Right renal pelvis (tissue), 4 donors: ENCODE data around the gene BCKDK. TPM values are rescaled to one million over a fixed set of nuclear protein-coding genes. Genes with fewer than 3 reads are reported as not detected.
A peak's percentile ranks its signal among the peaks of the same experiment; 100 is the strongest.
"Not testable (repeated sequence)": the region's sequence is repeated elsewhere in the genome, so short reads cannot be mapped to it uniquely, and the experiment has no call there.

Experiments used
- DNase-seq, 4 donors: peaks; one replicate each; pipeline ENCODE4 v3.0.0-alpha.2; 2013; ENCODE audit warnings: low read depth in 4 of 4, low spot score in 3 of 4, missing footprints in 1 of 4
- polyA plus RNA-seq, 4 donors: library from polyadenylated mRNA; unstranded; fragments of 120-200 nt; gene quantifications; one replicate each; pipeline ENCODE4 v1.2.1, GENCODE V29; 2013; ENCODE audit not compliant: insufficient read length in 4 of 4

Gene BCKDK
- polyA plus RNA-seq, 4 donors = 32.9 to 50.8 (median 35.8) TPM

DNA sequence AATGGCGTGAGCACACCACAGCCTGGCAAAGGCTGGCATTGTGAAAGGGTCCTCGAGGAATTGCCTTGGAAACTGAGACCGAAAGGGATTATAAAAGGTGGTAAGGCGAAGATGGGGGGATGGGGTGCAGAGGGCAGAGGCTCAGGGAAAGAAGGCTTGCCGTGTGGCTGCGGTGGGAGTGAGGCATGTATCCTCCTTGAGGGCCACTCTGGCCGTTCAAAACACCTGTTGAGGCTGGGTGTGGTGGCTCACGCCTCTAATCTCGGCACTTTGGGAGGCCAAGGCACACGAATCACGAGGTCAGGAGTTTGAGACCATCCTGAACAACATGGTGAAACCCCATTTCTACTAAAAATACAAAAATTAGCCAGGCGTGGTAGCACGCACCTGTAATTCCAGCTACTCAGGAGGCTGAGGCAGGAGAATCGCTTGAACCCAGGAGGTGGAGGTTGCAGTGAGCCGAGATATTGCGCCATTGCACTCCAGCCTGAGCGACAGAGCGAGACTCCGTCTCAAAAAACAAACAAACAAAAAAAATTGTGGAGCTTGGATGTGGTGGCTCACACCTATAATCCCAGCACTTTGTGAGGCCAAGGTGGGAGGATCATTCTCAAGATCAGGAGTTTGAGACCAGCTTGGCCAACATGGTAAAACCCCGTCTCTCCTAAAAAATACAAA is 28.8 kb downstream of the BCKDK start:
- not testable (repeated sequence) for DNase-seq

DNA sequence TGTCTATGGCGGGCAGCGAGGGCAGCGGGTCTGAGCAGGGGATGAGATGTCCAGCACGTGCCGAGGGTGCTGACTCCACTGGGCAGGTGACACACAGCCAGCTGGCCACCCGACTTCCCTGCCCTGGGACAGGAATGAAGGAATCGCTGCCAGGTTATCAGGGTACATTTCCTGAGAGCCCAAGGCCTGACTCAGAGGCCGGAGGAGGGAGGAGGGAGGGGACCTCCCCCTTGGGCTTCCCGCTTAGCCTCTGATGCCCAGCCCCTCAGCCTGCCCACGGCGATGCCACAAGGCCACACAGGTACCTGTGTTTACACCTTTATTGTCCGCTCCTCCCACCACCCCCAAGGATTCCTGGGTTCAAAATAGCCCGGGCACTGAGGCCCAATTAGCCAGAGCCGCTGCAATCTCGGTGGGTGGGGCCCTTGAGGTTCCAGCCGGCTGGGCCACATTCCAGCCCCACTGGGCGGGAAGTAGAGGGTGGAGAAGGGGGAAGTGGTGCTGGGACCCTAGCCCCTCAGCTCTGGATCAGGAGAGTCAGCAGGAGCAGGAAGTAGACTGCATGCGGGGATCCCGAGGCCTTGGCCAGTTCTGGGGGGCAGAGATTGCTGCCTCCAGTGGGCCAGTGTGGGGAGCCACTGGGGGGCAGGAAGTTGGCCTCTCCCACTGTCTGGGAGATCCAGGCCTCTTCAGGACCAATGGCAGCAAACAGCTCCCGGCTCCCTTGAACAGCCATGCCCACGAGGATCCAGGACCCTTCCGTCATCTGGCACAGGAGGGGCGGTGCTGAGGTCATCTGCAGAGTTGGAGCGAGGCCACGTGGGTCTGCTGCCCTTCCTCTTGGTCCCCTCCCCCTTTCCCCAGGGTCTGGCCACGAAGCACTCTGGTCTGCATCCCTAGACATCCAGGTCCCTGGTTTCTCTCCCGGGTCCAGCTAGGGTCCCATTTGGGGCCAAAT is 30.7 kb downstream of the BCKDK start:
- DNase-seq = no peak

DNA sequence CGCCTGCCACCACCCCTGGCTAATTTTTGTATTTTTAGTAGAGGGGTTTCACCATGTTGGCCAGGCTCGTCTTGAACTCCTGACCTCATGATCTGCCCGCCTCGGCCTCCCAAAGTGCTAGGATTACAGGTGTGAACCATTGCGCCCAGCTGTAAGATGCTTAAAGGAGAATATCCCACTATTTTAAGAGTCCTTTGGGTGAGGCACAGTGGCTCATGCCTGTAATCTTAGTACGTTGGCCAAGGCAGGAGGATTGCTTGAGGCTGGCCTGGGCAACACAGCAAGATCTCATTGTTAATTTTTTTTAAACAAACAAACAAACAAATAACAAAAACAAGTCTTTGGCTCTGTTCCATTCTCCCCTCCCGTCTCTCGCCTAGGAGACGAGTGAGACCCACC is 32.9 kb downstream of the BCKDK start:
- DNase-seq = not testable (repeated sequence)

DNA sequence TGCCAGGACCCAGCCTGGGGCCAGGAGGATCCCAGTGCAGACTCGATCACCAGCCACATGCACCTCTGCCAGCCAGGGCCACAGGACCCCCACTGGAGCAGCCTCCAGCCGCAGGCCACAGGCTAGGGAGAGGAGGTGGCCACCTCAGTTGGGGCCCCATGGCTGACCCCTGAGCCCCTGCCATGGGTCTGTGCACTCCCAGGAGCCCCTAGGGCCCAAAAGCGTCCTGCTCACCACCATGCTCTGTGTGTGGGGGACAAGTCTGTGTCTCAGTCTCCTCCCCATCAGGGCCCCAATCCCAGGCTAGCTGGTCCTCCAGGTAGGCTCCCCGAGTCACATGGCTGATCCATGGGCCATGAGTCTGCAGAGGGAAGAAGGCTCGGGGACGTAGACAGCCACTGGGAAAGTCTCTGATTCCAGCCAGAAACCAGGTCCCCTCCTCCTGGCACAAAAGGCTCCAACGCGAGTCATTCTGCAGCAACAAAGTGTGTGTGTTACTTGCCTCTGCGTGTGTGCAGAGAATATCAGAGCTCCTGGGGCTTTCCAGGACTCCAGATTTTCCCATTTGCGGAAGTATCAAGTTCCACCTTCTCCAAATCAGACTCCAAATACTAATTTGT is 33.4 kb downstream of the BCKDK start:
- no peak for DNase-seq

DNA sequence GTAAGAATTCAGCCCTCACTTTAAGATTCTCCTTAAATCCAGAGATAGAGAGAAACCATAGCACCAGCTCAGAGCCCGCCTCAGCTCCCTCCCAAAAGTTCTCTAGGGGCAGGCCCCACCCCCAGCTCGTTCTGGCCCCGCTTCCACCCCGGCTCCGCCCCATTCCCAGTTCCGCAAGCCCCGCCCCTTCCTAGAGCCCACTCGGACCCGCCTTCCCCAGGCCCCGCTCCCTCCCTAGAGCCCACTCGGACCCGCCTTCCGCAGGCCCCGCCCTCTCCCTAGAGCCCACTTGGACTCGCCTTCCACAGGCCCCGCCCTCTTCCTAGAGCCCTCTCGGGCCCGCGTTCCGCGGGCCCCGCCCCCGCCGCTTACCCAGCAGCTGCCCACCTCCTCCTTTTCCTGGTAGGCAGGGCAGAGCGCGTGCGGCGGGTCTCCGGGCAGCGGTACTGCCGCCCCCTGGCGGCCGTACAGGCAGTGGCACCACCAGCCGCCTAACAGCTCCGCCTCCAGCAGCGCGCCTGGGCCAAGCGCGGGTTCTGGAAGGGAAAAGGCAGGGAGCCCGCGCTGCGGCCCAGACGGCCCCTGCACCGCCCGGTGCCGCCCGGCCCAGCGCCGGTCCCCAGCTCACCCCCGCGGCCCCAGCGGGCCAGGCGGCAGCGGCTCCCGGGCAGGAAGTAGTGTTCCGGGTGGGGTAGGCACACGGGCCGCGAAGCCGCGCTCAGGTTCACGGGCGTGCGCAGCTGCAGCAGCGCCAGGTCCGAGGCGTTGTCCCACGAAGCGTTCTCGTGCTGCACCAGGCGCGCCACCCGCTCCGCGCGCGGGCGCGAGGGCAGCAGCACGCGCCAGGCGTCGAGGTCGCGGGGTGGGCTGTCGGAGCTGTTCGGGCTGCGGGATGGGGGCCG is 34.2 kb downstream of the BCKDK start:
- DNase-seq = peak; percentile 96 to 99 (median 98)

DNA sequence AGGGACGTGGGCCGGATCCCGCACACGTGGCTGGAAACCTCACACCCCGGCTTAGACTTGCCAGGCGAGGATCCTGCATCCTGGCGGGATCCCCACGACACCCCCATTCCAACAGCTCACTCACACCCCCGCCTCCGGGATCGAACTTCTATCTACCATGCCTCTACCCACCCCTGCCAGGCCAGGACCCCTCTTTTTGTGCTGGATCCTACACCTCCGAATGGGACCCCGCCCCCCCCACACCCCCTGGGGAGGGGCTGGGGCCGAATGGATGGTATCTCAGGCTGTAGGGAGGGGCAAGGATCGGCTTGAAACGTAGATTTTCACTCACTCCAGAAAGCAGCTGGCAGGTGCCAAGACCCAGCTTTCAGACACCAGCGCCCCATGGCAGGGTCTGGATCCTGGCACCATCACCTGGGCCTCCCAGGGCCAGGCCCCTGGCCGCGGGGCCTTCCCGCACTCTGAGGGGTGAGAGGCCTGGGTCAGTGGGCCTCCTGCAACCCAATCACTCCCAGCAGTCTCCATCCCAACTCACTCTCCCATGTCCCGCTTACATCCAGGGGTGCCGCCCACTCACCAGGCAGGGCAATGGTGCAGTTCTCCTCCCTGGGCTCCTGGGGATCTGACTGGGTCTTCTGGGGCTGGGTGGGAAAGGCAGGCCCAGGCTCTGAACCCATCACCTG is 35.0 kb downstream of the BCKDK start:
- DNase-seq = no peak

DNA sequence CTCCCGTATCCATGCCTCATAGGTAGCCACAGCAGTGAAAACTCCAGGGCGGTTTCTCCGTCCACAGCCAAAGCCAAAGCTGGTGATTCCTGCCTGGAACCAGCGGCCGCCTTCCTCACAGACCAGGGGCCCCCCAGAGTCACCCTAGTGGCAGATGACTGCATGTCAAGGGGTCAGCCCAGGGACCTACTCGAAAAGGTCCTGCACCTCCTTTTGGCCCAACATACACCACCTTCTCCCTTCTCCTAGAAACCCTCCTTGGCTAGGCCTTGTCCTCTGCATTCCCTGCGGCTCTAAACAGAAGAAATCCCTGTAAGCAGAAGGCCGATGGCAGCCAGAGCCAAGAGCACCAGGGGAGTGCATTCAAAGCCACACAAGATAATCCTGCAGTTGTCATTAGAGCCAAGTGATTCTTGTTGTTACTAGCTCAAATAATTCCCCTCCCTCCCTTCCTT is 35.5 kb downstream of the BCKDK start:
- no peak for DNase-seq

DNA sequence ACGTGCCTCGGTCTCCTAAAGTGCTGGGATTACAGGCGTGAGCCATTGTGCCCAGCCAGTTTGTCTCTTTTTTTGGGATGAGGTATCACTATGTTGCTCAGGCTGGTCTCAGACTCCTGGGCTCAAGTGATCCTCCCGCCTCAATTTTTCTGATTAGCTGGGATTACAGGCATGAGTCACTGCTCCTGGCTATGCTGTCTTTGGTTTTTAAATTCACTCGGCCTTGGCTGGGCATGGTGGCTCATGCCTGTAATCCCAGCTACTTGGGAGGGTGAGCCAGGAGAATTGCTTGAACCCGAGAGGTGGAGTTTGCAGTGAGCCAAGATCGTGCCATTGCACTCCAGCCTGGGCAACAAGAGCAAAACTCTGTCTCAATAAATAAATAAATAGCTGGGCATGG is 36.2 kb downstream of the BCKDK start:
- not testable (repeated sequence) for DNase-seq

DNA sequence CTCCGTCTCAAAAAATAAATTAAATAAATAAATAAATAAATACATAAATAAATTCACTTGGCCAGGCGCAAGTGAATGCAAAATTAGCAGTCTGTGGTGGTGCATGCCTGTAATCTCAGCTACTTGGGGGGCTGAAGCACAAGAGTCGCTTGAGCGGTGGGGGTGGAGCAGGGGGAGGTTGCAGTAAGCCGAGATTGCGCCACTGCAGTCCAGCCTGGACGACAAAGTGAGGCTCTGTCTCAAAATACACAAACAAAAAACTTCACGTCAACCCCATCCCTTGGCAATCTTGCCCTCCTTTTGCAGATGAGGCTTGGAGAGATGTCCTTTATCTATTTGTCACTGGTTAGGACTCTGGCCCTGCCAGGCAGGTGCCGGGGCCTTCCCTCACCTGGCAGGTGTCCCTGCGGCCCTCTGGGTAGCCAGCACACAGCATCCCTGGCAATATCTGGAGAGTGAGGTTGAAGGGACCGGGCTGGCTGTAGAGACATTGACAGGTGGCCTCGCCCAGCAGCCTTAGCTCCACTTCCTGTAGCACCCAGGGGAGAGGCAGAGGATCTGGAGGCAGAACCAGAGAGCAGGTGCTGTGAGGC is 37.3 kb downstream of the BCKDK start:
- no peak for DNase-seq

DNA sequence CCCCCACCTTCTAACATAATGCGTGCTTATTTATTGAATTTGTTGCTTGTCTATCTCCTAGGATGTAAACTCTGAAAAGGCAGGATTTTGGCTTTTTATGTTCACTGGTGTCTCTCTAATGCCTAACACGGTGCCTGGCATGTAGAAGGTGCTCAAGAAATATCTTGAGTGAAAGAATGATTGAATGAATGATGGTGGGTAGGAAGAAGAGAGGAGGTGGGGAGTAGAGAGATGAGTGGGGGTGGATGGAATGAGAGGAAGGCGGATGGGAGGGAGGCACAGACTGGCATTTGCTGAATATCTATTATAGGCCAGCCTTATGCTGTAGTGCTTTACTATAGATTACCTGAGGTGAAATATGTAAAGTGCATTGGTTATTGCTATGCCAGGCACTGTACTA is 39.4 kb downstream of the BCKDK start:
- no peak for DNase-seq

DNA sequence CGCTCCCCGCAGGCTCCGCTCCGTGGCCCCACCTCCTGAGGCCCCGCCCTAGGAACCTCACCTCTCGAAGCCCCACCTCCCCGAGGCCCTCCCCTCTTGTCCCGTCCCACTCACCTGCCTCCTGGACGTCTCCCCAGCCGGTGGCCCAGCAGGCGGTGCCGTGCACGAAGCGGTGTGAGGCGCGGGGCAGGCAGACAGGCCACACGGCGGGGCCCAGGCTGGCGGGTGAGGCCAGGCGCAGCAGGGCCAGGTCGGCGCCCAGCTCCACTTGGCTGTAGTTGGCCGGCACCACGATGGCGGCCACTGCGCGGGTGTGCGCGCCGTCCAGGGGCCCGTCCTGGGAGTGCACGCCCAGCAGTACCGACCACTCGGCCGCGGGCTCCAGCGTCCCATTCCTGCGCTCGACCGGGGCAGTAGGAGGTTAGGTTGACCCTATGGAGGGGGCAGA is 40.1 kb downstream of the BCKDK start:
- no peak for DNase-seq

DNA sequence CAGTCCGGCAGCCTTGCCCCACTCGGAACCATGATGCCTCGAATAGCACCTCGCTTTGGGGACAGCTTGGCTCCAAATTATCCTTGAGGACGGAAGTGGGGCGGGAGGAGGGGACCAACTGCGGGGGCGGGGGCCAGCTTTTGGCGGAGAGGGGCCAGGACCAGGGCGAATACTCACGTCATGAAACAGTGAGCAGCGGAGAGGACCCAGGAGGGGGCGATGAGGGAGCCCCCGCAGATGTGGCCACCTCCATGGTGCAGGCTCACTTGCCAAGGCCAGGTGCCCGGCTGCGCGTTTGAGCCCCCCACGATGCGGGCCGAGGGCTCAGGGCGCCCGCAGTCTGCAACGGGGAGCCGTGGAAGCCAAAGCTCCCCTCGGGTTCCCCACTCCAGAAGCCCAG is 40.7 kb downstream of the BCKDK start:
- no peak for DNase-seq

DNA sequence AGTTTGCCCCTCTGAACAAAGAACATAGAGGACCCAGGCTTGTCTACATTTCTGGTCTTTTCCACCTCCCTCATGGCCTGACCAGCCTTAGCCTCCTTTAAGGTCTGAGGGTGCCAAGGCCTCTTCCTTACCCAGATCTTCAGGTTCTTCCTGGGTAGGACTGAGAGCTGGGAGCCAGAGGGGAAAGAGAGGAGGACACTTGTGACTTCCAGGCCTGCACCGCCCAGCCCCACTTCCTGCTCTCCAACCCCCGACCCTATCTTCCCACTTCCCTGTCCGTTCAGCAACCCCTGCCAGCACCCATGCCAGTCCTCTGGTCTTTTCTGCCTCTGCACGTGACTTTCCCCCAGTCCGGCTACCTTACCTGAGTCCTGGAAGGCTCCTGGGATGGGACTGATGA is 41.1 kb downstream of the BCKDK start:
- no peak for DNase-seq

DNA sequence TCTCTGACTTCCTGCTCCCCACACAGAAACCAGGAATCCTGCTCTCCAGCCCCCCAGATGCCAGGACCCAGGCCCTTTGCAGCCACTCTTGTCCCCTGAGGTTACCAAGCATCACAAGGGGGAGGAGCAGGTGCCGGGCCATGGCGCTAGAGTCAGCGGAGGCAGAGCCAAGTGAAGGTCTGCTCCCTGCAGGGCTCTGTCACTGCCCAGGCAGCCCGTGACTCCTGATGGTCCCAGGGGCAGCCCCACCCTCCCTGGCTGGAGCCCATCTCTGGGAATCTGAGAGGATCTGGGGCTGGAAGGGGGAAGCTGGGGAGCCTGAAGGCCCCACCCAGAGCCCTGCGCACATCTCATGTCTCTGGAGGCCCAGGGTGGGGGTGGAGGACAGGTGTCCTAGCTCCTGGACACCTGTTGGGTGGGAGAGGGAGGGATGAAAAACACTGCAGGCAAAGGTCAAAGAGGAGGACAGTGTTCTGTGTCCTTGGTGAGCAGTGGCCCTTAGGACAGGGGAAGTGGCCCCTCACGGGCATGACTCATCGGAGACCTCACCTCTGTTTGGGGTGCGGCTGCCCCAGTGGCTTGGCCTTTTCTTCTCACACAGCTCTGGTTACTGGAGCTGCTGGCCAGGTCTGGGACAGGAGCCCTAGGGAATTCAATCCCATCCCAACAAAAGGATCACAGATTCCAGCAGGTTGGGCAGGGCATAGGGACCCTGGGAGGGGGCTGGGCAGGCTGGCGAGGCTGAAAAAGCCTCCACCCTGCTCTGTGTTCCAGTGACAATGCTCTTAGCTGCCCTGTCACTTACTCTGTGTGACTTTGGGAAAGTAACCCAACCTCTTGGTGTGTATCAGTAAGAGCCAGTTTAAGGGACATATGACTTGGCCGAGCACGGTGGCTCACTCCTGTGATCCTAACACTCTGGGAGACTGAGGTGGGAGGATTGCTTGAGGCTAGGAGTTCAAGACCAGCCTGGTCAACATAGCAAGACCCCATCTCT is 42.0 kb downstream of the BCKDK start, which contains the start of gene PRSS36:
PRSS36 (minus strand) TSS at position 173 of the 997 bp plus-strand sequence; CDS start at position 142, 31 bp downstream.
- no peak for DNase-seq

DNA sequence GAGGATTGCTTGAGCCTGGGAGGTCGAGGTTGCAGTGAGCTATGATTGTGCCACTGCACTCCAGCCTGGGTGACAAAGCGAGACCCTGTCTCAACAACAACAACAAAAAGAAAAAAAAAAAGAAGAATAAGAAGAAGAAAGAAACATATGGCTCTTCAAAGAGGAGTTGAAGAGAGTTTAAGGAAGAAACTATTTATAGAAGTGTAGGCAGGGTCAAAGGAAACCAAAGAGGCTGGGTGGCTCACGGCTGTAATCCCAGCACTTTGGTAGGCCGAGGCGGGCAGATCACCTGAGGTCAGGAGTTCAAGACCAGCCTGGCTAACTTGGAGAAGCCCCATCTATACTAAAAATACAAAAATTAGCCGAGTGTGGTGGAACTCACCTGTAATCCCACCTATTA is 42.8 kb downstream of the BCKDK start:
- not testable (repeated sequence) for DNase-seq

DNA sequence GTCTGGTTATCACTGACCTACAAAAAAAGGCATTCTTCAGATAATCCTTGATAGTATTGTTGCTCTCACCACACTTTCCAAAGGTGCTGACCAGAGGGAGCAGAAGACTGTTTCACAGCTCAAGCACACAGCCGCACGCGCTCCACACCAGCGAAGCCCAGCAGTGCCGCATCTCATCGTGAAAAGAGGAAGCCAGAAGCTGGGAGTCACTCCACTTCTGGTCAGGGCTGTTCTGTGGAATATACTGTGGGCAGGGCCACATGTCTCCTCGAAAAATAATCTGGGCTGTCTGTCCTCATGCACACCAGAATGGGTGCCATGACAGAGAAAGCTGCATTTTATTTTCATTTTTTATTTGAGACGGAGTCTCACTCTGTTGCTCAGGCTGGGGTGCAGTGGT is 49.0 kb downstream of the BCKDK start:
- DNase-seq = no peak
